Activated CD8-positive, alpha-beta memory T cell treated with anti-CD3 and anti-CD28 coated beads, Interleukin-2, amount 50 U/mL, for 24 hours (primary cell): ENCODE measurements around the gene MDGA2.

Experiments
- DNase-seq: peaks from one replicate; pipeline ENCODE4 v3.0.0-alpha.2; 2020; ENCODE audit errors: extremely low read depth

Gene MDGA2

GRCh38 chr14:47120645-47121044 is 554.8 kb downstream of the MDGA2 start:
- no peak for DNase-seq

- DNase-seq = no peak
These were observed 571.6 kb downstream of the MDGA2 start for GRCh38 chr14:47103771-47104170.

GRCh38 chr14:47102472-47102871 is 572.9 kb downstream of the MDGA2 start:
- no peak for DNase-seq

DNA sequence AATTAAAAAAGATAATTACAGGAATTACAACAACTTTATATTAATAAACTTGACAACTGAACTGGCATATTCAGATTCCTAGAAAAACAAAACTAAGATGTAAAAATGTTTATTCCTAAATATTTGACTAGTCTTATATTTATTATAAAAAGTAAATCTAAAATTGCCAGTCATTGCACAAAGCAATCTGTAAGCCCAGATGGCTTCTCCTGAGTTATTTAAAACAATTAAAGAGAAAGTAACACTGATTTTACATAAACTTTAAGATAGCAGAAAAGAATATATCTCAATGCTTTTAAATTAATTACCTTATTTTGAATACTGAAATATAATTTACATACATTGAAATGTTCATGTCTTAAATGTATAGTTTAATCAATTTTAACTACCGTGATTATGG is 589.7 kb downstream of the MDGA2 start:
- no peak for DNase-seq

DNA sequence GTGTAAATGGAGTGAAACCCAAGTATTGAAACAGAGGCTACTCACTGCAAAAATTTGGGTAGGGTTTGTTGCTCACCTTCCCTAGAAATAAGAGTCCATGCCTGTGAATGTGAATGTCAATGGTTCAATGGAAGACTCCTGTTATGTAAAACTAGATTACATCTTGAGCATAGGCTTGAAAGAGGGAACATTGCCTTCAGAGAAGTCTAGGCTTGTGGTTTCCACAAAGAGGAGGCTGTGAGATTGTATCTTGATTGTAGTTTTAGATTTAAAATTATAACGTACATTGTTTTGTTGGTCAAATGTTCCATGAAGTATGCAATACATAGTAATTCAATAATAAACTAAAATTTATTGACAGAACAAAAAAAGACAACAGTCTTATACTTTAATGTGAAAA is 610.1 kb downstream of the MDGA2 start:
- no peak for DNase-seq

GRCh38 chr14:47060050-47060449 is 615.4 kb downstream of the MDGA2 start:
- no peak for DNase-seq

DNA sequence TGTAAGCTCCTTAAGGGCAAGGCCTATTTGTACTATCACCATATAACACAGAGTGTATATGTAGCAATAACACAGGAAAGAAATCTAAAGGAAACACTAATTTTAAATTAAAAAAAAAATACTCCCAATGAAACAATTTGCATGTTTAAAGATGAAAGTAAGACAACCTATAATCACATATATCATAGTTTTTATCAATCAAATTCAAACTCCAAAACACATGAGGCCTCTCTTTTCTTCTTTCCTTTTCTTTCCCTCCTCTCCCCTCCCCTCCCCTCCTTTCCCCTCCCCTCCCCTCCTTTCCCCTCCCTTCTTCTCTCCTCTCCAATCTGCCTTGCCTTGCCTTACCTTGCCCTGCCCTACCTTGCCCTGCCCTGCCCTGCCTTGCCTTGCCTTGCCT is 618.0 kb downstream of the MDGA2 start:
- DNase-seq = no peak

- no peak for DNase-seq
These were observed 630.6 kb downstream of the MDGA2 start for GRCh38 chr14:47044841-47045240.

- DNase-seq = no peak
These were observed 634.9 kb downstream of the MDGA2 start for GRCh38 chr14:47040550-47040949.

DNA sequence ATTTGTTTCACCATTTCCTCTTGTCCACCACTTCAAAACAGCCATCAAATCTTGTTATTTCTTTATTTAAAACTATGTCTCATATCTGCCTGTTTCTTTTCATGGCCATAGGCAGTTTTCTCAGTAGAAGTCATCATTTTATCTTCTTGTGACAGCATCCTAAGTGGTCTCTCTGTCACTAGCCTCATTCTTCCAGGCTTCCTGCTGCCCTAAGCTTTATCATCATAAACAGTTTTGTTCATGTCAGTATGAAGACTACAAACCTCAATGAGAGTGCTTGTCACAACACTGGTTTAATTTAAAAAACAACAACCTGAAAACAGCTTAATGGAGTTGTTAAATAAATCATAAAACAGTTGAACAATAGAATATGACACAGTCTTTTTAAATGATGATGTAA is 636.1 kb downstream of the MDGA2 start:
- no peak for DNase-seq

GRCh38 chr14:47022721-47023120 is 652.7 kb downstream of the MDGA2 start:
- no peak for DNase-seq

DNA sequence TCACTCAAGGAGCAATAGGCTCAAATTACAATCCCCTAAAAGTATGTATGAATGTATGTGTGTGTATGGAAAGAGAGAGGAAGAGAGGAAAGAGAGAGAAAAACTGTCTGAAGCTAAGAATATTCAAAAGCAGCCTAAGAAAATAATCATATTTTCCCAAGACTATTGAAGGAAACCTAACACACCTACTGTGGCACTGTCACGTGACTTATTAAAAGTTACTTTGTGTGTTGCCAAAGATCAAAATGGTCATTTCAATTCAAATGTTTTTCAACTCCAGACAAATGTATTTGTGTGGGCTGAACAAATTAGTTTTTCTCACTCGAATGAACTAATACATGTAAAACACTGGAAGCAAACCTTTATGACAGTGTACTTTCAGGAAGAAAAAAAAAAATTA is 654.9 kb downstream of the MDGA2 start:
- DNase-seq = no peak

DNA sequence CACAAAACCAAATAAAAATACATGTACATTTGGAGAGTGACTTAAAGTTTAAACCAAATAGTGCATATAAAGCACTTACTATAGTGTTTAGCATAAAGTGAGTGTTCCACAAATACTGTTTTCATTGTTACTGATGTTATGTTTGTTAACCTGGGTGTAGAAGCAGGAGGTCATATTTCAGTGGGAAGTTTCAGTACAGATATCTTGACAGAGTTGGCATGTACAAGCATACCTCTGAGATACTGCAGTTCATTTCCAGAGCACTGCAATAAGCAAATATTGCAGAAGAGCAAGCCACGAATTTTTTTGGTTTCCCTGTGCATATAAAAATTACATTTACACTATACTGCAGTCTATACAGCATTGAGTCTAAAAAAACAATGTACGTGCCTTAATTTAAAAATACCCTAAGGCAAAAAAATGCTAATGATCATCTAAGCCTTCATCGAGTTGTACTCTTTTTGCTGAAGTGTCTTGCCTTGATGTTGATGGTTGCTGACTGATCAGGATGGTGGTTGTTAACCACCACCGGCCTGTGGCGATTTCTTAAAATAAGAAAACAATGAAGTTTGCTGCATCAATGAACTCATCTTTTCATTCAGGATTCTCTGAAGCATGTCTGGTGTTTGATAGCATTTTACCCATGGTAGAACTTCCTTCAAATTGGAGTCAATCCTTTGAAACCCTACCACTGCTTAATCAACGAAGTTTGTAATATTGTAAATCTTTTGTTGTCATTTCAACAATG is 662.7 kb downstream of the MDGA2 start:
- DNase-seq = no peak

GRCh38 chr14:47009615-47010014 is 665.8 kb downstream of the MDGA2 start:
- DNase-seq = no peak

DNA sequence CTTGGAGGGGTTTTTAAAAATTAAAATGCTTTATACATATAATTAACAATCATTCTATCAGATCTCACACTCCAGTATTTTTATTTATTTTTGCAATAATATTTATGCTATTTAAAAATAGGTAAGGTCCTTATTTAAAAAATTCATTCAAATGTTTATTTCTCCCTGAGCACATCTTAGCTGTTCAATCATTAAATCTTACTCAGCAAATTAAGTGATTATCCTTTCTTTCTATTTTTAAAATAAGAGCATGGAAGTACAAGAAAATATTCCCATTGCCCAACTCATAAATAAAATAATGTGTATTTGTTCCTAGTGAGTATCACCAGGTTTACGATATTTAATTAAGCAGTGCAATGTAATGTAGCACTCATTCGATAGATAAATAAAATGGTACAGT is 666.7 kb downstream of the MDGA2 start:
- DNase-seq = no peak

- DNase-seq = no peak
These were observed 675.7 kb downstream of the MDGA2 start for GRCh38 chr14:46999661-47000060.

GRCh38 chr14:46989566-46989965 is 685.8 kb downstream of the MDGA2 start:
- no peak for DNase-seq

DNA sequence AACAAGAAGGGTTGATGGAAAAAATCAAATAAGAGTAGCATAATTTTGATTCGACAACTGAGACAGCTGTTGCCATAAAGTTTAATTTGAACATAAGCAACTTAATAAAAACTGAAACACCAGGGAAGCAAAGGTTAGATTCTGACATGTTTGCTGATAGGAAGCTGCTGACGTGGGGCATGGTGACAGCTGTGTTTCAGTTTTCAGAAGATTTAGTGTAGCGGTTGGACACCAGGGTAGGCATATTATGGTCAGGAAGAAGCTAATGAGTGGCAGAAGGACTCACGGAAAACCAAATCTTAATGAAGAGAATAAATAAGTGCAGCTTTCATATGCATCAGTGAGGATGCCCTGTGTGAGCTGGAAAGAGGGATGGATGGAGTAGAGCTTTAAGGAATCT is 687.1 kb downstream of the MDGA2 start:
- DNase-seq = no peak

DNA sequence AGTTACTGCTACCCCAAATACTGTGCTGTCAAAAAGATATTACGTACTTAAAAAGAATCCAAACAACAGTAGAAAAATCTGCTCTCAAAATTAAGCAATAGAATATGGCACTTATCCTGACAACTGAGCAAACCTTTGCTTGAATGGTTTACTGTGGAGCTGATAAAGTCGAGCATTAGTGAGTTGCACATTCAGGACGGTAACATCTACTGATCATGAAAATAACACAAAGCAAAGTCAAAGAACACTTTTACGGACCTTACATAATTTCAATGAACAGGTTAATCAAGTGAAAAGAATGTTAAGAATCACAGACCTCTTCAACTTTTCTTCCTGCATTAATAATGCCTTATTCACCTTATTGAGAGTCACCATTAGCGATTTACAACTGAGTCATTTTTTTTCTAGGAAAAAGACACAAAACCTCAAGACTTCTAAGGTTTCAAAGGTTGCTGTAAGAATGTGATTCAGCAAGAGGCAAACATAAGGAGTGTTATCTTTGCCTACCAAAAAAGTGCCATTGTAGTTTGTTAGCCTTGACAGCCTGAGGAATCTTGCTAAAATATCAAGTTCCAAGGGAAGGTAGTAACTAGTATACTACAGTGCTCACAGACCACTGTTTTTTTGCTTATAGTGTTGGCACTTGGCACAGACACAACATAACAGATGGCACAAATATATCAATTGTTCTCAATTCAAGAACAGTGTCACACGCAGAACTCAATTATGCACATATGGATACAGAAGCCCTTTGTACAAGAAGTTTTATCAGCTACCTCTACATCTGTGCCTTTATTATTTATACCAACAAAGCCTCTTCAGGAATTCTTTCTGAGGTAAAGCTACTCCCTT is 689.6 kb downstream of the MDGA2 start:
- DNase-seq = no peak

GRCh38 chr14:46973295-46973694 is 702.1 kb downstream of the MDGA2 start:
- no peak for DNase-seq

- DNase-seq = no peak
These were observed 711.0 kb downstream of the MDGA2 start for GRCh38 chr14:46964378-46964777.

DNA sequence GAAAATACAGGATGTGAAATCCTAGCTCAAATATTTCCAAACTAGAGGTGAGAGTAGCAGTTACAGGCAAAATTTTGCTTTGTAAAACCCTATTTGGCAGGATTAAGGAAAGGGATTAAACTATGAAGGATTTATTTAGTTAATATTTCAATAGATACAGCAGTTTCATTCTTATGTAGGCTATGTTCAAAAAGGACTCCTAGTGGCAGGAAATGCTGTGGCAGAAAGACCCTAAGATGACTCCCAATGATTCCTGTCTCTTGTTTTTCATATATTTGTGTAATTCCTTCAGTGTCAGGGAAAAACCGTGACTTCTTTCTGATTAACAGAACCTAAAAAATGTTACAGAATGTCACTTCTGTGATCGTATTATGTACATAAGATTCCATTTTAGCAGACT is 724.3 kb downstream of the MDGA2 start:
- DNase-seq = no peak

GRCh38 chr14:46940611-46941010 is 734.8 kb downstream of the MDGA2 start:
- no peak for DNase-seq
